ENCODE results near the gene RAP1B. TPM values are rescaled to one million over a fixed set of nuclear protein-coding genes. Genes with fewer than 3 reads are reported as not detected.

The RAP1B gene
- 158 TPM for total RNA-seq
- long read RNA-seq, full-length matches to known transcripts, result 143 of 161 reads
- long read RNA-seq, partial matches to known transcripts, result 3 of 161 reads
- long read RNA-seq, other reads (novel, unspliced or antisense), result 15 of 161 reads

- peak within 1 kb of the TSS; percentile 87 for H3K4me3 ChIP-seq
- TF ChIP-seq CTCF (IDR thresholded peaks at IDR 0.05), result no peak
- no peaks in the 10 kb centered on the region for H3K27me3 ChIP-seq
- H3K27ac ChIP-seq, result peak within 1 kb of the TSS; percentile 96
- peak; percentile 98 for ATAC-seq
- DNase-seq, result peak; percentile 95
- H3K4me1 ChIP-seq, result peaks cover 37% of the 10 kb centered on the region
- no peaks in the 10 kb centered on the region for H3K36me3 ChIP-seq
- H3K9me3 ChIP-seq, result no peaks in the 10 kb centered on the region
- intact Hi-C loops (cut with DNase I), result no loop called here
Measured at GRCh38 chr12:68610370-68611093, at the start of gene RAP1B. TSS of gene RAP1B (plus strand) at chr12:68610899. CDS start at chr12:68648725, 37,826 bp downstream.

GRCh38 chr12:68561830-68562229 is 48.9 kb upstream of the RAP1B start:
- intact Hi-C loops (cut with DNase I), result no loop called here
- TF ChIP-seq CTCF (IDR thresholded peaks at IDR 0.05), result no peak
- no peaks in the 10 kb centered on the region for H3K27me3 ChIP-seq
- no peaks in the 10 kb centered on the region for H3K36me3 ChIP-seq
- H3K4me1 ChIP-seq, result peaks cover 11% of the 10 kb centered on the region
- no peak for DNase-seq
- no peak for ATAC-seq
- no peak overlapping the region for H3K4me3 ChIP-seq
- no peaks in the 10 kb centered on the region for H3K9me3 ChIP-seq
- no peak overlapping the region for H3K27ac ChIP-seq

GRCh38 chr12:68564166-68564565 is 46.5 kb upstream of the RAP1B start:
- Histone ChIP-seq H3K4me3 (no peak overlapping the region), H3K9me3 (no peaks in the 10 kb centered on the region), H3K27me3 (no peaks in the 10 kb centered on the region), H3K36me3 (no peaks in the 10 kb centered on the region), H3K4me1 (peaks cover 11% of the 10 kb centered on the region), H3K27ac (no peak overlapping the region)
- intact Hi-C loops (cut with DNase I), result no loop called here
- TF ChIP-seq CTCF (IDR thresholded peaks at IDR 0.05), result no peak
- ATAC-seq (no peak), DNase-seq (no peak)

- no peak for DNase-seq
- ATAC-seq, result no peak
- Histone ChIP-seq H3K27me3 (no peaks in the 10 kb centered on the region), H3K9me3 (no peaks in the 10 kb centered on the region), H3K4me3 (no peak overlapping the region), H3K4me1 (peaks cover 2% of the 10 kb centered on the region), H3K36me3 (no peaks in the 10 kb centered on the region), H3K27ac (no peak overlapping the region)
- no peak for TF ChIP-seq CTCF (IDR thresholded peaks at IDR 0.05)
- intact Hi-C loops (cut with DNase I), result no loop called here
Measured at GRCh38 chr12:68565391-68565903, 45.3 kb upstream of the RAP1B start.

- Histone ChIP-seq H3K27ac (no peak overlapping the region), H3K27me3 (no peaks in the 10 kb centered on the region), H3K36me3 (no peaks in the 10 kb centered on the region), H3K9me3 (no peaks in the 10 kb centered on the region), H3K4me3 (no peak overlapping the region), H3K4me1 (no peaks in the 10 kb centered on the region)
- ATAC-seq (peak; percentile 90), DNase-seq (no peak)
- intact Hi-C loops (cut with DNase I), result no loop called here
- TF ChIP-seq CTCF (IDR thresholded peaks at IDR 0.05), result no peak
Measured at GRCh38 chr12:68568922-68569569, 41.7 kb upstream of the RAP1B start.

Data from upper lobe of right lung (tissue), 1 donor.